ENCODE measurements around the gene SPRED2.

GRCh38 chr2:65354773-65355172 is 77.6 kb downstream of the SPRED2 start:
- no peak for TF ChIP-seq CTCF (IDR thresholded peaks at IDR 0.05)
- no peak for TF ChIP-seq POLR2A (IDR thresholded peaks at IDR 0.05)
- TF ChIP-seq POLR2AphosphoS5 (IDR thresholded peaks at IDR 0.05; ENCODE audit: insufficient read depth in 1 of 2, low read depth in 1 of 2), result no peak

All from vagina (tissue), 2 donors.